ENCODE results near the gene TBX21.

The TBX21 gene

DNA sequence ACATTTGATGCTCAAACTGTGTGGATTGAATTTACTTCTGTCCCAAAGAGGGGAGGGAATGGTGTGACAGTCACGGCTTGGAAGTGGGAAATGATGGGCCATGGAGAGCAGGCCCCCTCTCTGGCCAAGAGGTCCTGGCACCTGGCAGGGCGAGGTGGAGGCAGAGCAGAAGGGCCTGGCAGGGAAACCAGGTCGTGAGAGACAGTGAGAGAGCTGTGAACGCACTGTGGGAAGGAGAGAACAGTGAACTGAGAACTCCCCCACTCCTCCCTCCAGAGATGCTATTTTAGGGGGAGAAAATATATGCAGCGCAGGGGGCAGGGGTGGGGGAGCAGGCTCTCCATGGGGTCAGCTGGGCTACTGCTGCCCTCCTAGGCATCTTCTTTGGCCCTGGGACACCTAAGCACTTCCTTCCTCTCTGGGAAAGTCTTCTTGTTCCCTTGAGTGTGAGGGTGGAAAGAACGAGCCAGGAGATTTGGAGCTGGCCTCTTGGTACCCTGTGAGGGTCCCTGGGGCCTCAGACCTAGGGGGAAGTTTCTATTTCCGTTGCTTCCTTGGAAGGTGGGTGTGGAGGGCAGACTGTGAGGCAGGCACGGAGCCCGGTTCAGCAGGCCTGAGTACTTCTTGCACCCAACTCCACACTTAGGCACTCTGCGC is 17.2 kb upstream of the TBX21 start:
- TF ChIP-seq, protein P1, sequence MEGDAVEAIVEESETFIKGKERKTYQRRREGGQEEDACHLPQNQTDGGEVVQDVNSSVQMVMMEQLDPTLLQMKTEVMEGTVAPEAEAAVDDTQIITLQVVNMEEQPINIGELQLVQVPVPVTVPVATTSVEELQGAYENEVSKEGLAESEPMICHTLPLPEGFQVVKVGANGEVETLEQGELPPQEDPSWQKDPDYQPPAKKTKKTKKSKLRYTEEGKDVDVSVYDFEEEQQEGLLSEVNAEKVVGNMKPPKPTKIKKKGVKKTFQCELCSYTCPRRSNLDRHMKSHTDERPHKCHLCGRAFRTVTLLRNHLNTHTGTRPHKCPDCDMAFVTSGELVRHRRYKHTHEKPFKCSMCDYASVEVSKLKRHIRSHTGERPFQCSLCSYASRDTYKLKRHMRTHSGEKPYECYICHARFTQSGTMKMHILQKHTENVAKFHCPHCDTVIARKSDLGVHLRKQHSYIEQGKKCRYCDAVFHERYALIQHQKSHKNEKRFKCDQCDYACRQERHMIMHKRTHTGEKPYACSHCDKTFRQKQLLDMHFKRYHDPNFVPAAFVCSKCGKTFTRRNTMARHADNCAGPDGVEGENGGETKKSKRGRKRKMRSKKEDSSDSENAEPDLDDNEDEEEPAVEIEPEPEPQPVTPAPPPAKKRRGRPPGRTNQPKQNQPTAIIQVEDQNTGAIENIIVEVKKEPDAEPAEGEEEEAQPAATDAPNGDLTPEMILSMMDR (IDR thresholded peaks at IDR 0.05; ENCODE audit: low read depth, low read length), result no peak
- DNase-seq (ENCODE audit: low read depth, low spot score), result no peak
- no peak overlapping the region for H3K4me3 ChIP-seq (ENCODE audit: low read depth, low read length)
- in situ Hi-C loops (cut with HindIII; ENCODE audit: low sequenced_read_pairs), result no loop called here

DNA sequence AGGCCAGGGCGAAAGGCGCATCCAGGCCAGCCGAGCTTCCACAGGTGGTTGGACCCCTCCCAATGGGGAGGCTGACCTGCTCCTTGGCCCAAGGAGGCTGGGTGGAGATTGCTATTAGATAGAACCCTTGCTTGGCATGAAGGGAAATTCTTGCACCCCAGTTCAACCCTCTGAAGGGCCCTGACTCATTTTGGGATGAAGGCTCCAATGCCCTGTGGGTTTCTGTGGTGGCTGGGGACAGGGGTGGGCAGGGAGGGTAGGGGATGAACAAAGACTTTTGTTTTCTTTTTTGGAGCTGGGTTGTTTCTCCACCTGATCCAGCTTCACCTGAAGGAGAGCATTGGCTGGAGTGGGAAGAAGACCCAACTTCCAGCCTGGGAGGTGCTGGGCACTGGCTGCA is 16.7 kb upstream of the TBX21 start:
- TF ChIP-seq, protein P1 (IDR thresholded peaks at IDR 0.05; ENCODE audit: low read depth, low read length), result no peak
- in situ Hi-C loops (cut with HindIII; ENCODE audit: low sequenced_read_pairs), result no loop called here
- no peak for DNase-seq (ENCODE audit: low read depth, low spot score)
- H3K4me3 ChIP-seq (ENCODE audit: low read depth, low read length), result no peak overlapping the region

DNA sequence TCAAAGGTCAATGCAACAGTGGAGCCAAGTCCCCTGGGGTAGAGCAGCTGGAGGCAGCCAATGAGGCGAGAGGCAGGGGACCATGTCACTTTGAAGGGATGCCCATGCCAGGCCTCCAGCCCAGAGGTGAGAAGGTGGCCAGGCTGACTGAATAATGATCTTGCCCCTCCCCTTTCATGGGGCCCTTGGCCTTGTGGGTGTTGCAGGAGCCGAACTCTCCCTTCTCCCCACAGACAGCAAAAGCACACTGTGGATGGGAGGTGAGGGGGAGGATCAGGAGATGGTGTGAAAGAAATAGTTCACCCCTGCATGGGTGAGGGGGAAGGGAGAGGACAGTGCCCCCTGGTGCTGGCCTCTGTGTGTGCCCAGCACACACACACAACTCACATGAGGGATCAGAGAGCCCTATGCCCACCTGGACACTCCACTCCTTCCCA is 15.8 kb upstream of the TBX21 start:
- no peak for DNase-seq (ENCODE audit: low read depth, low spot score)
- H3K4me3 ChIP-seq (ENCODE audit: low read depth, low read length), result no peak overlapping the region
- in situ Hi-C loops (cut with HindIII; ENCODE audit: low sequenced_read_pairs), result no loop called here
- TF ChIP-seq, protein P1 (IDR thresholded peaks at IDR 0.05; ENCODE audit: low read depth, low read length), result peak; percentile 43

DNA sequence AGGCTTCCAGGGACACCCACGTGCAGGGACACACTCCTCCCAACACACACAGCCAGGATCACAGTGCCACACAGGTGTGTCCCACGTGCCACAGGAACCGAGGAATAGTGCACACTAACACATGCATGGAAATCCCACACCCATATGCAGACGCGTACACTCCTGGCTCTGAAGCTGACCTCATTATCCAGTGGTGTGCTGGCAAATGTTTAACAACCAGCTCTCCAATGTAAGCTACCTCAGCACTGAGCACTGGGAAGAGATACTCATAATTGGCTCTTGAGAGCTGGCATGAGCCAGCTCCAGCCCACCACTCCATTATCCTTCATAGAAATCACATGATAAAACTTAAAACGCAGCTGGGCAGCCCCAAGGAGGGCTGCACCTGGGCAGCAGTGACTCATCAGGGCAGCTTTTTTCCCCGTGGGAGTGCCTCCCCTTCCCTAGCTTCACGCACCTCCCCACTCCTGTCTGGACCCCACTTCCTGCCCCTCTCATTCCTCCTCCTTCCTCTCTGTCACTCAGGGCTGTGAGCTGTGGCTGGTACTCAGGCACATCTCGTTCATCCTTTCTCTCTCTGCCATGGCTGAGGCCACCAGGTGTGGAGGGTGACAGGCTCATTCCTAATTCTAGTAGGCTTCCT is 14.9 kb upstream of the TBX21 start:
- in situ Hi-C loops (cut with HindIII; ENCODE audit: low sequenced_read_pairs), result no loop called here
- TF ChIP-seq, protein P1 (IDR thresholded peaks at IDR 0.05; ENCODE audit: low read depth, low read length), result no peak
- no peak for DNase-seq (ENCODE audit: low read depth, low spot score)
- H3K4me3 ChIP-seq (ENCODE audit: low read depth, low read length), result no peak overlapping the region

DNA sequence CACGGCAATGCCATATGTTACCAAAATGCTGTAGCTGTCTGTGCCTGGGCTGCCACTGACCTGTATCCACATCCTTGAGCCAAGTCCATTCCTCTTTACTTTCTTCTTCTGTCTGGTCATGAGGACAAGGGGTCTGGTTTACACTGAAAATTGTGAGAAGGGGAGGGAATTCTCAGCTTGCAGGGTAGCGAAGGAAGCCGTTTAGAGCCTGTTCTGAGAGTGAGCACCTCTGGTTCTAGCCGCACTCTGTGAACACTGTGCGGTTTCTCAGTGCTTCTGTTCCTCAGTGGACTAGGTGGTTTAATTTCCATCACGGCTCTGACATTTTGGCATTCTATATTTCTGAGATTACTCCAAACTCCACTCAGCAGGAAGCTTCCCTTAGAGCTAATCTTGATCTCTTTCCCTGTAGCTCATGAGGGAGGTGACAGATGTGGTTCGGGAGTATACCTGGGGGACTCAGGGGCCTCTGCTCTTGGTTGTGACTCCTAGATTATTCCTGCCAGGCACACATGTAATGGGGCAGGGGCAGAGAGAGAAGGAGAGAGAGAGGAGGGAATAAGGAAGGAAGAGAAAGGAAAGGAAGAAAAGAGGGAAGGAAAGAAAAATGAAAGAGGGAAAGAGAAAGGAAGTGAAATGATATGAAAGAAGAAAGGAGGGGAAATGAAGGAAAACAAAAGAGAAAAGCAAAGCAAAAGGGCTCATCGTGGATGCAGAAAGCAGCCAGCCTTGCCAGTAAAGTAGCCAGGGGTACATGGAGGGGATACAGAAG is 14.2 kb upstream of the TBX21 start:
- DNase-seq (ENCODE audit: low read depth, low spot score), result no peak
- H3K4me3 ChIP-seq (ENCODE audit: low read depth, low read length), result no peak overlapping the region
- TF ChIP-seq, protein P1 (IDR thresholded peaks at IDR 0.05; ENCODE audit: low read depth, low read length), result no peak
- in situ Hi-C loops (cut with HindIII; ENCODE audit: low sequenced_read_pairs), result no loop called here

DNA sequence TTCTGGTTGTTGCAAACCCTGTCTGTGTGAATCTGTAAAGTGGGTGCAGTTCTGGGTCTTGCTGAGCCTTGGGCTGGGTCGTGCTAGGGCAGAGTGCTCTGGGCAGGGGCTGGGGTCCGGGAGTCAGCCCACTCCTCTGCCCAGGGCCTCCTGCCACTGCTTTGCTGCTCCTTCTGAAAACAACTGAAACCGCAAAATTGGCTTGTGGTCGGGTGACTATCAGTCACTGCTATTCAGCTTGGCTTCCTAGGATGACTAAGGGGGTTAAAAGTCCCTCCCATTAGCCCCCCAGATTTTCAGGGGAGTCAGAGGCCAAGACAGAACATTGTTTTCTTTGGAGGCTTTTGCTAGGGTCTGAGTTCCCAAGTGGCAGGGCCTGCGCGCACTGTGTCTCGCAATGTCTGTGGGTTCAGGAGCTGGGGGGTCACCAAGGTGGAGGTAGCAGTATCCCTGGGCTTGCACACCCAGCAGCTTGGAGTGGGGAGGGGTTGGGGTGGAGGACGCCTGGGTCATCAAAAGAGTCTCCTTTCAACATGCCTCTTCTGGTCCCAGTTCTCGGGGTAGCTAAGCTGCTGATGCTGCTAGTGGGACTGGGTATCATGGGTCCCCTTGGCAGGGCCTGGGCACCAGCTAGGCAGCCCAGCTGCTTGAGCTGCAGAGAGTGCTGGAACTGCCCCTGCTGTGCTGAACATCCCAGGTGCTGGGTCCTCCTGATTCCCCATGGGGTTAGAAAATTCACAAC is 13.5 kb upstream of the TBX21 start:
- peak; percentile 71 for DNase-seq (ENCODE audit: low read depth, low spot score)
- in situ Hi-C loops (cut with HindIII; ENCODE audit: low sequenced_read_pairs), result no loop called here
- TF ChIP-seq, protein P1 (IDR thresholded peaks at IDR 0.05; ENCODE audit: low read depth, low read length), result no peak
- no peak overlapping the region for H3K4me3 ChIP-seq (ENCODE audit: low read depth, low read length)
